GM12878 (cell line): Measurements from ENCODE around the gene SYPL1. TPM values are rescaled to one million over a fixed set of nuclear protein-coding genes. Genes with fewer than 3 reads are reported as not detected.

Experiments used
- ATF7 ChIP-seq: fragments of 450-650 bp; IDR thresholded peaks from 2 replicates; pipeline ENCODE4 v1.6.1; 2016; ENCODE audit warnings: low read depth, mild to moderate bottlenecking
- BCL11A ChIP-seq: IDR thresholded peaks from 2 replicates; pipeline ENCODE4 v1.6.1; 2011; ENCODE audit warnings: low read depth, low read length
- KLF5 ChIP-seq: fragments of 450-650 bp; IDR thresholded peaks from 2 replicates; pipeline ENCODE4 v1.6.1; 2014; ENCODE audit warnings: mild to moderate bottlenecking; ENCODE audit not compliant: partially characterized antibody
- RAD51 ChIP-seq: fragments of 450-650 bp; IDR thresholded peaks from 2 replicates; pipeline ENCODE4 v1.6.1; 2016; ENCODE audit warnings: moderate library complexity, mild to moderate bottlenecking, inconsistent platforms
- RCOR1 ChIP-seq: conservative IDR thresholded peaks from 2 replicates; pipeline ENCODE4 v1.6.1; 2012; ENCODE audit warnings: low read depth, low read length, improper control_type of control experiment
- RELA ChIP-seq: fragments of 450-650 bp; IDR thresholded peaks from 2 replicates; pipeline ENCODE4 v1.8.0; 2014; ENCODE audit warnings: borderline replicate concordance; ENCODE audit not compliant: partially characterized antibody
- RUNX3 ChIP-seq: IDR thresholded peaks from 2 replicates; pipeline ENCODE4 v1.6.1; 2012; ENCODE audit warnings: low read length, inconsistent platforms
- SIX5 ChIP-seq: IDR thresholded peaks from 2 replicates; pipeline ENCODE4 v1.6.1; 2011; ENCODE audit warnings: mild to moderate bottlenecking, low read depth, low read length, moderate library complexity; ENCODE audit not compliant: severe bottlenecking
- SP1 ChIP-seq: IDR thresholded peaks from one replicate; pipeline ENCODE4 v1.6.1; 2011; ENCODE audit warnings: low read depth, low read length
- SREBF1 ChIP-seq: IDR thresholded peaks from 2 replicates; pipeline ENCODE4 v1.6.1; 2012; ENCODE audit warnings: mild to moderate bottlenecking, low read length
- TCF12 ChIP-seq: IDR thresholded peaks from 2 replicates; pipeline ENCODE4 v1.6.1; 2011; ENCODE audit warnings: low read depth, mild to moderate bottlenecking, low read length
- ZBED1 ChIP-seq: IDR thresholded peaks from 2 replicates; pipeline ENCODE4 v1.6.1; 2016; ENCODE audit warnings: borderline replicate concordance
- ZZZ3 ChIP-seq: IDR thresholded peaks from 2 replicates; pipeline ENCODE4 v1.6.1; 2011; ENCODE audit warnings: low read depth; ENCODE audit not compliant: control insufficient read depth, insufficient read length
- polyA plus RNA-seq, 11 experiments: library from polyadenylated mRNA; depleted of rRNA in 4 of 11; unstranded in 6 of 11; stranded (reverse) in 5 of 11; fragments of >200 nt; fragmentation: Nextera tagmentation in 4 of 11; fragmentation: Illumina TruSeq in 1 of 11; extraction: Ambion mirVana in 4 of 11; extraction: Trizol in 1 of 11; gene quantifications; 1 replicate in 1 of 11; 2 replicates in 10 of 11; pipeline versions ENCODE4 v1.2.1 to v1.2.3, GENCODE V29; 2011 to 2016; ENCODE audit warnings: inconsistent platforms in 2 of 11, missing spikeins in 2 of 11, low read depth in 1 of 11
- total RNA-seq, 4 experiments: library from RNA; depleted of rRNA in 3 of 4; stranded (reverse); fragments of >200 nt in 3 of 4; fragmentation: Illumina TruSeq in 1 of 4; extraction: Trizol in 1 of 4; gene quantifications; 2 replicates each; pipeline versions ENCODE4 v1.2.1 to v1.2.3, GENCODE V29; 2013 to 2021
- TF ChIP-seq, protein P1 (sequence below): fragments of 450-650 bp; IDR thresholded peaks from 2 replicates; pipeline ENCODE4 v1.6.1; 2017; ENCODE audit warnings: mild to moderate bottlenecking, moderate library complexity
- TF ChIP-seq, protein P2 (sequence below): fragments of 450-650 bp; IDR thresholded peaks from 2 replicates; pipeline ENCODE4 v1.6.1; 2017; ENCODE audit warnings: mild to moderate bottlenecking, low read depth, inconsistent platforms; ENCODE audit not compliant: poor library complexity, severe bottlenecking
- TF ChIP-seq, protein P3 (sequence below): IDR thresholded peaks from 2 replicates; pipeline ENCODE4 v1.6.1; 2012; ENCODE audit warnings: low read depth, low read length, improper control_type of control experiment
- TF ChIP-seq, protein P4 (sequence below): fragments of 450-650 bp; IDR thresholded peaks from 2 replicates; pipeline ENCODE4 v1.6.1; 2017; ENCODE audit warnings: mild to moderate bottlenecking, moderate library complexity
- TF ChIP-seq, protein P5 (sequence below), 3 experiments: IDR thresholded peaks in 2 of 3; conservative IDR thresholded peaks in 1 of 3; 2 replicates each; pipeline ENCODE4 v1.5.1; 2011; ENCODE audit warnings: low read depth in 3 of 3, low read length in 3 of 3, mild to moderate bottlenecking in 3 of 3, control low read depth in 2 of 3, moderate library complexity in 2 of 3, inconsistent platforms in 1 of 3, mixed read lengths in 1 of 3; ENCODE audit not compliant: control insufficient read depth in 2 of 3, insufficient read depth in 1 of 3; ENCODE audit errors: extremely low read depth in 1 of 3

Gene SYPL1
- total and polyA plus RNA-seq, 10 of the 15 experiments (the other 5 are each of a cell fraction or from before 2014, with no cell fraction given) = 34.5 to 177 (median 87.3) TPM

DNA sequence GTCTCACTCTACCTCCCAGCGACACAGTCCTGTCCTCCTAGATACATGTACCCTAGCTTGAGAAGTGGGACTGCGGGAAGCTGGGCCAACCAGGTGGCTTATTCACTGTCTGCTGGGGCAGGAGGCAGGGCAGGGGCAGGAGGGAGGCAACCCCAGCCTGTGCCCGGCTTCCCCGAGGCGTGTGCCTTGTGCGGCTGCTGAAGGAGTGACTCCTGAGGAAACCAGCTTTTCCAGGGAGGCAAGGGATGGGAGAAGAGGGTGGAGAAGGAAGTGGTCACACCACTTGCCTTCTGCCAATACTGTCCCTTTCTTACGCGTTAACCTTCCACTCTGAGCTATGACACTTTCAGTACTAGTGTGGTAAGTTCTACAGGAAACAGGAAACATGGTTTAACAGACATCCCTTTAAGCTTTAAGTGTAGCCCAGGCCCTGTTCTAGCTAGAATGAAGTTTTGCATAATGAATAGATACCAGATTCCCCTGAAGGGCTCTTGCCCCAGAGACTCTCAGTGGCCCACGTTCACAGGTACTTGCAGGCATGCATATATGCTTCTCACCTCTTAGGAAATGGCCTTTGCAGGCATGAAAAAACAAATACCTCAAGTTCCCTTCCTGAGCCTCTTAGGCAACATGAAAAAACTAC lies 40.6 kb downstream of the SYPL1 start (continued):
- TF ChIP-seq, protein P1, sequence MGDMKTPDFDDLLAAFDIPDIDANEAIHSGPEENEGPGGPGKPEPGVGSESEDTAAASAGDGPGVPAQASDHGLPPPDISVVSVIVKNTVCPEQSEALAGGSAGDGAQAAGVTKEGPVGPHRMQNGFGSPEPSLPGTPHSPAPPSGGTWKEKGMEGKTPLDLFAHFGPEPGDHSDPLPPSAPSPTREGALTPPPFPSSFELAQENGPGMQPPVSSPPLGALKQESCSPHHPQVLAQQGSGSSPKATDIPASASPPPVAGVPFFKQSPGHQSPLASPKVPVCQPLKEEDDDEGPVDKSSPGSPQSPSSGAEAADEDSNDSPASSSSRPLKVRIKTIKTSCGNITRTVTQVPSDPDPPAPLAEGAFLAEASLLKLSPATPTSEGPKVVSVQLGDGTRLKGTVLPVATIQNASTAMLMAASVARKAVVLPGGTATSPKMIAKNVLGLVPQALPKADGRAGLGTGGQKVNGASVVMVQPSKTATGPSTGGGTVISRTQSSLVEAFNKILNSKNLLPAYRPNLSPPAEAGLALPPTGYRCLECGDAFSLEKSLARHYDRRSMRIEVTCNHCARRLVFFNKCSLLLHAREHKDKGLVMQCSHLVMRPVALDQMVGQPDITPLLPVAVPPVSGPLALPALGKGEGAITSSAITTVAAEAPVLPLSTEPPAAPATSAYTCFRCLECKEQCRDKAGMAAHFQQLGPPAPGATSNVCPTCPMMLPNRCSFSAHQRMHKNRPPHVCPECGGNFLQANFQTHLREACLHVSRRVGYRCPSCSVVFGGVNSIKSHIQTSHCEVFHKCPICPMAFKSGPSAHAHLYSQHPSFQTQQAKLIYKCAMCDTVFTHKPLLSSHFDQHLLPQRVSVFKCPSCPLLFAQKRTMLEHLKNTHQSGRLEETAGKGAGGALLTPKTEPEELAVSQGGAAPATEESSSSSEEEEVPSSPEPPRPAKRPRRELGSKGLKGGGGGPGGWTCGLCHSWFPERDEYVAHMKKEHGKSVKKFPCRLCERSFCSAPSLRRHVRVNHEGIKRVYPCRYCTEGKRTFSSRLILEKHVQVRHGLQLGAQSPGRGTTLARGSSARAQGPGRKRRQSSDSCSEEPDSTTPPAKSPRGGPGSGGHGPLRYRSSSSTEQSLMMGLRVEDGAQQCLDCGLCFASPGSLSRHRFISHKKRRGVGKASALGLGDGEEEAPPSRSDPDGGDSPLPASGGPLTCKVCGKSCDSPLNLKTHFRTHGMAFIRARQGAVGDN = peak; percentile 67; the same call in 1 of the 2 replicates
- peak; percentile 84 for TF ChIP-seq ZBED1
- TF ChIP-seq ATF7 = peak; percentile 81
- TF ChIP-seq, protein P2, sequence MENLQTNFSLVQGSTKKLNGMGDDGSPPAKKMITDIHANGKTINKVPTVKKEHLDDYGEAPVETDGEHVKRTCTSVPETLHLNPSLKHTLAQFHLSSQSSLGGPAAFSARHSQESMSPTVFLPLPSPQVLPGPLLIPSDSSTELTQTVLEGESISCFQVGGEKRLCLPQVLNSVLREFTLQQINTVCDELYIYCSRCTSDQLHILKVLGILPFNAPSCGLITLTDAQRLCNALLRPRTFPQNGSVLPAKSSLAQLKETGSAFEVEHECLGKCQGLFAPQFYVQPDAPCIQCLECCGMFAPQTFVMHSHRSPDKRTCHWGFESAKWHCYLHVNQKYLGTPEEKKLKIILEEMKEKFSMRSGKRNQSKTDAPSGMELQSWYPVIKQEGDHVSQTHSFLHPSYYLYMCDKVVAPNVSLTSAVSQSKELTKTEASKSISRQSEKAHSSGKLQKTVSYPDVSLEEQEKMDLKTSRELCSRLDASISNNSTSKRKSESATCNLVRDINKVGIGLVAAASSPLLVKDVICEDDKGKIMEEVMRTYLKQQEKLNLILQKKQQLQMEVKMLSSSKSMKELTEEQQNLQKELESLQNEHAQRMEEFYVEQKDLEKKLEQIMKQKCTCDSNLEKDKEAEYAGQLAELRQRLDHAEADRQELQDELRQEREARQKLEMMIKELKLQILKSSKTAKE = peak; percentile 67
- TF ChIP-seq SREBF1 = peak; percentile 35; the same call in 1 of the 2 replicates
- TF ChIP-seq, protein P3, sequence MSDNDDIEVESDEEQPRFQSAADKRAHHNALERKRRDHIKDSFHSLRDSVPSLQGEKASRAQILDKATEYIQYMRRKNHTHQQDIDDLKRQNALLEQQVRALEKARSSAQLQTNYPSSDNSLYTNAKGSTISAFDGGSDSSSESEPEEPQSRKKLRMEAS = no peak
- no peak for TF ChIP-seq RELA
- TF ChIP-seq SP1 = no peak
- TF ChIP-seq, protein P4, sequence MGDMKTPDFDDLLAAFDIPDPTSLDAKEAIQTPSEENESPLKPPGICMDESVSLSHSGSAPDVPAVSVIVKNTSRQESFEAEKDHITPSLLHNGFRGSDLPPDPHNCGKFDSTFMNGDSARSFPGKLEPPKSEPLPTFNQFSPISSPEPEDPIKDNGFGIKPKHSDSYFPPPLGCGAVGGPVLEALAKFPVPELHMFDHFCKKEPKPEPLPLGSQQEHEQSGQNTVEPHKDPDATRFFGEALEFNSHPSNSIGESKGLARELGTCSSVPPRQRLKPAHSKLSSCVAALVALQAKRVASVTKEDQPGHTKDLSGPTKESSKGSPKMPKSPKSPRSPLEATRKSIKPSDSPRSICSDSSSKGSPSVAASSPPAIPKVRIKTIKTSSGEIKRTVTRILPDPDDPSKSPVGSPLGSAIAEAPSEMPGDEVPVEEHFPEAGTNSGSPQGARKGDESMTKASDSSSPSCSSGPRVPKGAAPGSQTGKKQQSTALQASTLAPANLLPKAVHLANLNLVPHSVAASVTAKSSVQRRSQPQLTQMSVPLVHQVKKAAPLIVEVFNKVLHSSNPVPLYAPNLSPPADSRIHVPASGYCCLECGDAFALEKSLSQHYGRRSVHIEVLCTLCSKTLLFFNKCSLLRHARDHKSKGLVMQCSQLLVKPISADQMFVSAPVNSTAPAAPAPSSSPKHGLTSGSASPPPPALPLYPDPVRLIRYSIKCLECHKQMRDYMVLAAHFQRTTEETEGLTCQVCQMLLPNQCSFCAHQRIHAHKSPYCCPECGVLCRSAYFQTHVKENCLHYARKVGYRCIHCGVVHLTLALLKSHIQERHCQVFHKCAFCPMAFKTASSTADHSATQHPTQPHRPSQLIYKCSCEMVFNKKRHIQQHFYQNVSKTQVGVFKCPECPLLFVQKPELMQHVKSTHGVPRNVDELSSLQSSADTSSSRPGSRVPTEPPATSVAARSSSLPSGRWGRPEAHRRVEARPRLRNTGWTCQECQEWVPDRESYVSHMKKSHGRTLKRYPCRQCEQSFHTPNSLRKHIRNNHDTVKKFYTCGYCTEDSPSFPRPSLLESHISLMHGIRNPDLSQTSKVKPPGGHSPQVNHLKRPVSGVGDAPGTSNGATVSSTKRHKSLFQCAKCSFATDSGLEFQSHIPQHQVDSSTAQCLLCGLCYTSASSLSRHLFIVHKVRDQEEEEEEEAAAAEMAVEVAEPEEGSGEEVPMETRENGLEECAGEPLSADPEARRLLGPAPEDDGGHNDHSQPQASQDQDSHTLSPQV = no peak
- TF ChIP-seq ZZZ3 = no peak
- TF ChIP-seq, protein P5, sequence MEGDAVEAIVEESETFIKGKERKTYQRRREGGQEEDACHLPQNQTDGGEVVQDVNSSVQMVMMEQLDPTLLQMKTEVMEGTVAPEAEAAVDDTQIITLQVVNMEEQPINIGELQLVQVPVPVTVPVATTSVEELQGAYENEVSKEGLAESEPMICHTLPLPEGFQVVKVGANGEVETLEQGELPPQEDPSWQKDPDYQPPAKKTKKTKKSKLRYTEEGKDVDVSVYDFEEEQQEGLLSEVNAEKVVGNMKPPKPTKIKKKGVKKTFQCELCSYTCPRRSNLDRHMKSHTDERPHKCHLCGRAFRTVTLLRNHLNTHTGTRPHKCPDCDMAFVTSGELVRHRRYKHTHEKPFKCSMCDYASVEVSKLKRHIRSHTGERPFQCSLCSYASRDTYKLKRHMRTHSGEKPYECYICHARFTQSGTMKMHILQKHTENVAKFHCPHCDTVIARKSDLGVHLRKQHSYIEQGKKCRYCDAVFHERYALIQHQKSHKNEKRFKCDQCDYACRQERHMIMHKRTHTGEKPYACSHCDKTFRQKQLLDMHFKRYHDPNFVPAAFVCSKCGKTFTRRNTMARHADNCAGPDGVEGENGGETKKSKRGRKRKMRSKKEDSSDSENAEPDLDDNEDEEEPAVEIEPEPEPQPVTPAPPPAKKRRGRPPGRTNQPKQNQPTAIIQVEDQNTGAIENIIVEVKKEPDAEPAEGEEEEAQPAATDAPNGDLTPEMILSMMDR (IDR thresholded peaks at IDR 0.05 in 2 of 3, conservative IDR thresholded peaks at IDR 0.05 in 1 of 3; ENCODE audit: control insufficient read depth in 2 of 3, extremely low read depth in 1 of 3, insufficient read depth in 1 of 3, low read depth in 3 of 3, low read length in 3 of 3) = no peak
- TF ChIP-seq RCOR1 = 0 out of 2 replicates have a peak, but pooled peaks have one; percentile 60
- TF ChIP-seq SIX5 = peak; percentile 6
- TF ChIP-seq TCF12 = 0 out of 2 replicates have a peak, but pooled peaks have one; percentile 33
- no peak for TF ChIP-seq KLF5
- TF ChIP-seq RAD51 = no peak
- peak; percentile 25; the same call in 1 of the 2 replicates for TF ChIP-seq BCL11A
- peak; percentile 98 for TF ChIP-seq RUNX3
